Activated gamma-delta T cell (primary cell): Measurements from ENCODE around the gene NFATC4.
"Not testable (repeated sequence)": the region's sequence is repeated elsewhere in the genome, so short reads cannot be mapped to it uniquely, and the experiment has no call there.

ENCODE experiments used
- DNase-seq: peaks from one replicate; lab custom pipeline; 2025; lab: John Stamatoyannopoulos, UW
- total RNA-seq, 2 donors: gene quantifications; one replicate each; lab custom pipeline; 2026; lab: John Stamatoyannopoulos, UW

The NFATC4 gene
- total RNA-seq: 0.05 to 1.0 reads per million in 2 donors

DNA sequence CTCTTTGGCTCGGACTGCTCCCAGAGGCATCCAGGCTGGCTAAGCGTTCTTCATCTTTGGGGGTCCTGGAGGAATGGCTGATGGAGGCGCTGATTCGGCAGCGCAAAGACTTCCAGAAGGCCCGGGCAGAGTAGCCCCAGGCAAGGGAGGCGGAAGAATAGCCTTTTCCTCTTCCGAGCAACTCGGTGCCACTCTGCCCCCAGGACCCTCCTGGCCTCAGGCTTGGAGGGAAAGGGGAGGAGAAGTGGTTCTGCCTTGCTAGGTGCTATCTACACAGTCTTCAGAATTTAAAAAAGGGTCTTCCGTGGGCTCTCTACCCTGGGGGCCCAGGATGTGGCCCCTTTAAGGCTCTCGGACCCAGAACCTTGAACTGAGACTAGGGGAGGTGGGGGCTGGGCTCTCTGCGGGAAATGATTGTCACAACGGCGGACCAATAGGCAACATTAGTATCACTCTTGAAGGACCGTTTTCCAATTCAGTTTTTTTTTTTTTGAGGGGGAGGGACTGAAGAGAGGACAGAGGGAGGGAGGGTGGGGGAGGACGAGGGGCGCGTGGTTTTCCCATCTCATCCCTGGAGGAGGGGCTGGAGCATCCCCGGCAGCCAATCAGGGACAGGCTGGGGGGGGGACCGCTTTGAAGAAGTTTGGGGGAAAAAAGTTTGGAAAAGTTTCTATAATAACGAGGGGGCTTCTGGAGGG is at the start of gene NFATC4:
NFATC4 (plus strand) TSS at position 671 of the 698 bp plus-strand sequence. CDS start 157 bp downstream, outside the sequence.
- DNase-seq: no peak

DNA sequence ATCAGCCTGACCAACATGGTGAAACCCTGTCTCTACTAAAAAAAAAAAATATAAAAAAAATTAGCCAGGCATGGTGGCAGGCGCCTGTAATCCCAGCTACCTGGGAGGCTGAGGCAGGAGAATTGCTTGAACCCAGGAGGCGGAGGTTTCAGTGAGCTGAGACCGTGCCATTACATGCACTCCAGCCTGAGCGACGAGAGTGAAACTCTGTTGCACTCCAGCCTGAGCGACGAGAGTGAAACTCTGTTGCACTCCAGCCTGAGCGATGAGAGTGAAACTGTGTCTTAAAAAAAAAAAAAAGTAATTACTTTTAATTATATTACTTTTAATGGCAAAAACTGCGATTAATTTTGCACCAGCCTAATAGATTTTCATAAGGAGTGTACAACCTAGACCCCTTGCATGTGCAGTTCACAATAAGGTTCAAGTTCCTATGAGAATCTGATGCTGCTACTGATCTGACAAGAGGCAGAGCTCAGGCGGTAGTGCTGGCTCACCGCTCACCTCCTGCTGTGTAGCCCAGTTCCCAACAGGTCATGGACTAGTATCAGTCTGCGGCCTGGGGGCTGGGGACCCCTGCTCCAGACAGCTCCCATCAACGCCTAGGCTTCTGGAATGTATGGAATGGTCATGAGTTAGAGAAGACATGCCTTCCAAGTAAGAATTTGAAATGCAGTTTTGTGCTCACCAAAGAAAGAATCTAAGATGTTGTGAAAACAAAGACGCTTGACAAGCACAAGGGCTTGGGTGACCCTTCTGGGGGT is 46.6 kb upstream of the NFATC4 start:
- DNase-seq: no peak

DNA sequence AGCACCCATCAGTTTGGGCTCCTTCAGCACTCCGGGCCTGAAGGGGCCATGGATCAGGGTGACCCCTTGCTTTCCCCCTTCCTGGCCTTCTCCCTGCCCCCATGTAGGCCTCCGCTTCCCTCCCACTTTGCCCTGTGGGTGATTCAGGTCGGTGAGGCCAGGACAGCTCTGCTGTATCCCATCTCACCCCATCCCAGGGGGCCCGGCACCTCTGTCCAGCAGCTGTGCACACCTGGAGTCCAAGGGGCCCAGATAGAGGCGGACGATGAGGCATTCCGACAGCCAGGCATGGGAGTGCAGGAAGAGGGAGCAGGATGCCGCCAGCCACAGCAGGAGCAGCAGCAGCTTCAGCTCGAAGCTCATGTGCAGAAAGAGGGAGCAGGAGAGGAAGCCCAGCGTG is 45.3 kb upstream of the NFATC4 start:
- no peak for DNase-seq

DNA sequence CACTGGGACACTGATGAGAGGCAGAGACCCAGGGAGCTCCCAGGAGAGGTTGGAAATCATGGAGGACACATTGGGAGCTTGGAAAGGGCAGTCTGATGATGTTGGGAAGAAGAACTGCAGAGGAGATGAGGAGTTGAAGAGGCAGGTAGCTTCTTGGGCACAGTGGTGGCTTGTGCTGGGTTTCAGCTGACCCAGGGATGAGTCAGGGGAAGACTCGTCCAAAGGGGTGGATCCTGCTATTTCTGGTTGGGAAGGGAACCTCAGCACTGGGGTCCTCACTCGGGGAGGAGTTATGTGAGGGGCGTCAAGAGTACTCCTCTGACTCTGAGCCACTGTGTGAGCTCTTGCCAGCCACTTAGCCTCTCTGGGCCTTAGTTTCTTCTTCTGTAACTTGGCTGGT is 44.6 kb upstream of the NFATC4 start:
- DNase-seq: no peak

DNA sequence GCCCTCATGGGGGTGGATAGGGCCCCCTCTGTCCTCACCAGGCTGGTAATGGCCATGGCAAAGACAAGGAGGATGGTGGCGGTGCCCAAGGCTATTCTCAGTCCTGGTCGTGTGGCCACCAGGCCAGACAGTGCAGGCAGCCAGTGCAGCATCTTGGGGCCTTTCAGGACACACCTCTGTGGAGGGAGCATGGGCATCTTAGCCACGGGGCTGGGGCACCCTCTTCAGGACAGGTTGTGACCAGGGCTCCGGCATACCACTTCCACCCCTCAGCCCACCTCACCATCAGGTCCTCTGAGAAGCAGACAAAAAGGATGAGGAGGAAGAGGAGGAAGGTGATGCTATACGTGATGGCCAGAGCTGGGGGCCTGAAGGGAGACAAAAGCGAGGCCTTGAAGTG is 44.0 kb upstream of the NFATC4 start:
- DNase-seq: no peak

DNA sequence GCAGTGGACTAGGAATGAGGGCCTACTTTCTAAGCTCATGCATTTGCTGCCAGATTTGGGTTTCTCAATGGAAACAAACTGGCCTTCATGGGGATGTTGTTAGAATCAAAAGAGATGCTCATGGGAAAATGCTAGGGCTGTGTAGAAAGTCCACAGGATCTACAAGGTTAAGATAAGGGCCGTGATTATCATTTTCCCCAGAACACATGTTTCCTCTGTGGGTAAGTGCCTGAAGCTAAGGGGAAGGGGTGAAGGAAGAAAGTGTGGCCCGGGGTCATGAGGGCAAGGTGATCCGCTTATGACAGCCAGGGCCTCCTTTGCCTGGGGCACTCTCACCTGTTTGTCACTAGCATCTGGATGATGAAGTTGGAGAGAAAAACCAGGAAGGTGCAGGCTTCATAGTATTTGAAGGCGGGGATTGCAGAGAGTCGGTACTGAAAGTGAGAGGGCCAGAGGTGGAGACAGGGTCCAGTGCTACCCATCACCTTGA is 42.9 kb upstream of the NFATC4 start:
- DNase-seq: no peak

DNA sequence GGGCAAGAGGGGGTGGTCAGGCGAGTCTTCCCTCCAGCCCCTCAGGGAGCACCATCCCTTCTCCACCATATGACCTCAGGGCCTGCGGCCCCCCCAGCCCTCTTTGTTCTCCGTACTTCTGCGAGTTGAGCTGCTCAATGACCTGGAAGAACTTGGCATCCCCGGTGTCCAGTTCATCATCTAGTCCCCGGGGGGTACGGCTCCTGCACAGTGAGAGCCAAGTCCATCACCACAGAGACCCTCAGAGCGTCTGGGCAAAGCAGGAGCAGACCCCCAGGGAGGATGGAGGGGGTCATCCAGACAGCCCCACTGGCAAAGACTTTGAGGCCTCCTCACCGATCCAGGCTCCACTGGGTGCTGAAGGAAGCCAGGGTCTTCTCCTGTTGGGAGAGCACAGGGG is 42.0 kb upstream of the NFATC4 start:
- DNase-seq: no peak

DNA sequence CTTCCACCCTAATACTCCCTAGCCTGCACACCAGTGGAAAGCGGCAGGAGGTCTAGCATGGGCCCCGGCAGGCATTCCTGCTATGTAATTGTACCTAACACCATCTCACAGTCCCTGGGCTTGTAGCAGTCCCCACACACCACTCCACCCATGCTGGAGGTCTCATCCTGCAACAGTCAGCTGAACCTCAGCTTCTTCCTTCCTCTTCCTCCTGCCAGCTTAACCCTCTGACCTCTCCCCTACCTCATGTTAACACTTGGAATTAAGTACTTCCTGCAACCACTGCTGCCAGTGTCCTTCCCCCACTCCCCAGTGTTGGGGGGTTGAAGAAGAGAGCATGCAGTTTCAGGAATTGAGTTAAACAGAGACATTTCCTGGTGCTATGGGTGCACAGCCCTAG is 40.7 kb upstream of the NFATC4 start:
- no peak for DNase-seq

DNA sequence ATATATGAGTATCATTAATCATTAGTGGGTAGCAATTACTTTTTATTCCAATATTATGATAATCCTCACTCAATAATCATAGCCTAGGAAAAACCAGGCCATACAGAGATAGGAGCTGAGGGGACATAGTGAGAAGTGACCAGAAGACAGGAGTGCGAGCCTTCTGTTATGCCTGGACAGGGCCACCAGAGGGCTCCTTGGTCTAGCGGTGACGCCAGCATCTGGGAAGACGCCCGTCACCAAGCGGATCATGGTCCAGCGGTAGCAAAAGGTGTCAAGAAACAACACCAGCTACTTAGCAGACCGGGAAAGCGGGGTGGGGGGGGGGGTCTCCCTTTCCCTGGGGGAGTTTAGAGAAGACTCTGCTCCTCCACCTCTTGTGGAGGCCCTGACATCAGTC is 40.1 kb upstream of the NFATC4 start:
- not testable (repeated sequence) for DNase-seq

DNA sequence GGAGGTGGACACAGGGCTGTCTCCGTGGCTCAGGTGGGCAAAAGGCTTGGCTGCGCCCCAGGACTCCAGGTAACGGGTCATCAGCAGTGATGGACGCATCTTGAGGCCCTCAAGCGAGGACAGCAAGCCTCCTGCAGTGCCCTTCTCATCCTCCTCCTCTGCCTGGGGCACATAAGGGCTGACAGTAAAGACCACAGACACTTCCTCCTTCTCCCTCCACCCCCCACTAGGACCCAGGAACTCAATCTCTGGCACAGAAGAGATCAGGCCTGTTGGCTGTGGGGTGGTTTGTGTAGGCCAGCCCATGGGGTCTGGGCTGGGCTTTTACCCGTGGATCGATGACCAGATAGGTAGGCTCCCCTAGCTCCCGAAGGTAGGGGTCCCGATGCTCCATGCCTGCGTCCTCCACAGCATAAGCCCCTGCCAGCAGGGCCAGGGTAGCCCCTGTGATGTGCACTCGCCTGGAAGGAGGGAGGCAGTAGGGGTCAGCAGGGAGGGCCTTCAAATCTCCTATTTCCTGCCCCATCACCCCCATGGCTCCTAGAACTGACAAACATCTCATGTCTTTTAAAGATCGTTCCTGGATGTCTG is 38.8 kb upstream of the NFATC4 start:
- DNase-seq: no peak

DNA sequence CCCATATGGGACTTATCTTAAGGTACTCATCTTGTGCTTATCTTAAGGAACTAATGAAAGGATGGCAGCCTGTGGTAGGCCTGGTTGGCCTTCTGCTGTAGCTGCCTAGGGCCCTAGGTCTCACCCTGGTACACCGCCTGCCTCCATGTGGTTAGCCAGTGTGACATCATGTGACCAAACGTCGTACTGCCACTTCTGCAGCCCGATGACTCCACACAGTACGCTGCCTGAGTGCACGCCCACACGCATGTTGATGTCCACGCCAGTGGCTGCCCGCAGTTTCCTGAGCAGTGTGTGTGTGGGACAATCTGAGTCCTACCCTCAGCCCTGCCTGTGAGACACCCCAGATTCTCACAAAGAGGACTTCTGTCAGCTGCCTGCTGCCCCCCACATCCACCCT is 38.2 kb upstream of the NFATC4 start:
- peak; percentile 49 for DNase-seq

DNA sequence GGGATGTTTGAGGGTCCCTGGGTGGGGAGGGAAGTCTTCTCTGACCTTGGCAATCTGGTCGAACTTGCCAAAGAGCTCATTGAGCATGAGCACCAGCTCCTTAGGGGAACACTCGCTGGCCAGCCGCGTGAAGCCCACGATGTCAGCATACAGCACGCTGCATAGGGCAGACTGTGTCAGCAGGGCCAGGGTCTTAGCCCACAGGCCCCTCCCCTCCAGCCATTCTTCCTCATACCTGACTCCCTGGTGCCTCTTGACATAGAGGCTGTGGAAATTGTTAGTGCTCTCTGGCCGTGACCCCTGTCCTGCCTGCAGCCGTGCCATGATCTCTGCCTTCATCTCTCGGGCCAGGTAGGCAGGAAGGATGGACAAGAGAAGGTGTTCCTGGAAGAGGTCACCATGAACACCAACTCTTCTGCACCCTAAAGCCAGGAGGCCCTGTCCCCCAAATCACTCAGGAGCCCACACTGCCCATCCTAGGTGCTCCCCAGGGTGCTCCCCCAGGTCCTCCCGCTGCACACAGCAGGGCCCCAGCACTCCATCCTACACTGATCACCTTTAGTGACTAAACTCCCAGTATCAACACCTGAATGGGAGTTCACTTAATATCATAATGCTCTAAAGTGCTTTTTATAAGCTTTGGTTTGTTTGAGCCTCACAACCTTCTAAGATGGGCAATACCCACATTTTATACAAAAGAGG is 36.9 kb upstream of the NFATC4 start:
- no peak for DNase-seq

DNA sequence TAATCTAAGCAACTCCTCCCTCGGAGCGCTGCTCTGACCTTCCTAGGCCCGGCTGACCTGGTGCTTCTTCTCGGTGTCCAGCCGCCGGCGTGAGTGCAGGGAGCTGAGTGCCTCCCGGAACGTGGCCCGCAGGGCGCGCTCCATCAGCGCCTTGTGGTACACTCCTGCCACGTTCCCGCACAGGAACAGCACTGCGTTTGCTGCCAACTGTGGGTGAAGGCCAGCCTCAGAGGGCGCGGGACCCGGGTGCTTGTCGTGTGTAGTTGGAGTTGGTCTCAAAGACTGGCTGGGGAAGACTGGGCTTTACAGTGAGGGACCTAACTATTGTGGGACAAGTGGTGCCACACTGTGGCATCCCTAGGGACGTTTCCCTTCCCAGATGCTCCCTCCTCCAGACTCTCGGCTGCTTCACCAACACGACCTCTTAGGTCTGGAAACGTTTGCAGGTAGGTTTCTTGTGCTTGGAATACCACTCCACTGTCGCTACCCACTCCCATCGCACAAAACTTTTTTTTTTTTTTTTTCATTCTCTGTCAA is 36.2 kb upstream of the NFATC4 start:
- DNase-seq: no peak

DNA sequence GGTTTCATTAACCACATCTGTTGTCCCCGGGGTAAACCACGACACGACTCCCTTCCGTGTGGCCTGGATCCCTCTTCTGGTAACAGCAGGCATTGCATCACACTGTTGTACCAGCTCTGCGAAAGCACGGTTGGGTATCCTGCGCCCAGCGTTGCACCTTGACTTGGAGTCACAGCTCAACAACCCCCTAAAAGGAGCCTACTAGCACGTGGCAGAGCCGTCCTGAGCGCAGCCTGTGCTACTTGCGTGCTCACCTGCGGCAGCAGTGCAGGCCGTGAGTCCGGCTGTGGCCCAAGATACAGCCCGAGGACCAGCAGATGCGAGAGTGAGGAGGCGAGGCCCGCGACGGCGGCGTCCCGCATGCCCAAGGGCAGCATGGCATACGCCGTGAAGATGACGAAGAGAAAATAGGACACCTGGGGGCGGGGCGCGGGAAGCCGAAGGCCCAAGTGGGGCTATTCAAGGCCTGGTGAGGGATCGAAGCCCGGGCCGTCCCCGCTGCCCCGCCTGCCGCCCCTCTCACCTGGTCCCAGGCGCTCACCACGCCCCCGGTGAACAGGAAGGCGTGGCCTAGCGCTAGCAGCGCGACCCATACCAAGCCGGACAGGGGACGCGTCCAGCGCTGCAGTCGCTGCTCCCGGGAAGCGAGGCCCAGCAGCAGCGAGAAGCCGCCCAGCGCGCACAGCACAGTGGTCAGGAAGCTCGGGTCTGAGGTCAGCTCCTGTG is 35.6 kb upstream of the NFATC4 start:
- DNase-seq: peak; percentile 27

DNA sequence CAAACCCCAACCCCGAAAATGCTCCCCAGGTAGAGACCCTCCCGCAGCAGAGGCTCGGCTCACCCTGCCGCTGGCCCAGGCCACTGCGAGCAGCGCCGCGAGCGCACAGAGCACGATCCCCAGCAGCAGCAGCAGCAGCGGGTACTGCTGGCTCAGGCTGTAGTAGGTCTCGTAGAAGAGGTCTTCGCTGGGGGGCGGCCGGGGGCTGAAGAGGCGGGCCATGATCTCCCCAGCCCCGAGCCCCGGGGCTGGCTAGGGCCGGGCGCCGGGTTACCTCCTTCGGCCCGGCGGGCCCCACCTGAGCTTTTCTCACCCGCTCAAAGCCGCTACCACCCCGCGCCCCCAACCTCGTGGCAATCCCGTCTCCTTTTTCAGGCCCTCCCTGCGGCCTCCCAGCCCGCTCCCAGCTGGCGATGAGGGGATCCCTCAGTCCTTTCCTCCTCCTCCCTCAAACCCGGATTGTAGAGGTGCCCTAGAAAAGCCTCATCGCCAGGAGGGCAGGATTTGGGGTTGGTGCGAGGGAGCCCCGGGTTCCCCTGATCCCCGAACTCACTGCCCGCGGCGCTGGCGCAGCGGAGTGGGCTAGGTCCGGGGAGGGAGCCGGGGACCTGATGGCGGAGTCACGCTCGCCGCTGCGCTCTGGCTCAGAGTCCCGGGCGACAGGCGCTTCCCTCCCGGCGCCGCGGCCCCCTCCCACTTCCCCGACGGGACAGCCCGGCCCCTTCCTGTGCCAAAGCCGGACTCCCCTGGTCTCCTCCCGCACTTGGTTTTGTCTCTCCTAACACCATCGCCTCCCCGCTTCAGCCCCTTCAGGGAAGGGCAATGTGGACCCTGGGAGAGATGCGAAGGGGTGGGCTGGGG is 33.3 kb upstream of the NFATC4 start, which contains the start of gene ADCY4:
ADCY4 (minus strand) TSS at position 641 of the 861 bp plus-strand sequence; CDS start at position 222, 419 bp downstream.
- no peak for DNase-seq

DNA sequence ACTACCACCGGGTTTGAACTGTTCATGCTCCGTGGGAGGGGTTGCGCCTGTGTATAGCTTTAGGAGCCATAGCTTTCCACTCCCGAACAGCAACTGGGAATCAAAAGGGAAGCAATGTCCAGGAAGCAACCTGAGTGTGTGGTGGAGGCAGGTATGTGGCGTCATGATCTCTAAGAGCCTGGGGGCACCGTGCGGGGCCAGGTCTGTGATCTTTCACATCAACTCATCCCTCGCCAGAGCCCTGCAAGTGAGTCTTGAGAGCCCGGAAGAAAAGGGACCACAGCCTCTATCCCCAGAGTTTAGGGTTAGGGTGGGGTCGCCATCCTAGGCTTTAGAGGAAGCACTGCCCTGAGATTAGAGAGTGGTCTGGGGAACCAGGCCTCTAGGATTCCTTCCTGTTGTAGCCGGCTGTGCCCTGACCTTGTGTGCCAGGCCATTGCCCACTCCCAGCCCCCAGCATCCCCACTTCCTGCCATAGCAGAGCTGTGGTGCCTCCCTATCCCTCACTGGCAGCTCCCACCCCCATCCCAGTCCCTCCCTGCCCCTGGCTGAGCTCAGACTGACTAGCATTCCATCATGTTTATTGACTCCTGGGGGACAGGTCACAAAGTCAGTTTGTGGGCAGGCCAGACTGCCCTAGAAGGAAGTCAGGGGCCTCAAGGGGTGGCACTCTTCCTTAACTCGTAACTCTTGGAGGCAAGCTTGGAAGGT is 32.4 kb upstream of the NFATC4 start:
- DNase-seq: no peak

DNA sequence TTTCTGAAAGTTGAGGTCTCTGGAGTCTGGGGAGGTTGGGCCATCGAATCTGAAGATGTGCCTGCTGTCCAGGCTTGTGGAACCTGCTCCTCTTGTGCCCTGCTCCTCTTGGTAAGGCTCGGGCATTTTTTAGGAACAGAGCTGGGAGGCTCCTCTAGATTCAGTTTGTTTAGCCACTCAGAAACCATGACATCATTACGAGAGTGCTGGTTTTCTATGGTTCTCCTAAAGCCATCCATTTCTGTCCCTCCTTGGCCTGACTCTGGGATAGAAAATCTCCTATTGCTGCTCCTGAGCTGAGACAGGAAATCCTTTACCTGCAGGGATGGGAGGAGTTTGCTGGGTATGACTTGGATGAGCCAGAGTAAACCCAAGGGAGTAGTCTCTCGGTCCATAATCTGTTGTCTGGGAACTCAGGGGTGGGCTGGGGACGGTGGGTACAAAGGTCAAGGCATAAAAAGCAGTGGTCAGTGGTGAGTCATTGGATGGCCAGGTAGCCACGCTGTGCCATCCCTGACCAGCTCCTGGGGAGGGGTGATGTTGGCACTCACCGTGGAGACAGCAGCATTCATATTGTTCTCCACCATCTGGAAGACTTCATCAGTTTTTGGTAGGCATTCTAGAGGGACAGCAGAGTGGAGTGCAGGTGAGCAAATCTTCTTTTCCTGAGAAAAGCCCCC is 30.7 kb upstream of the NFATC4 start:
- no peak for DNase-seq

DNA sequence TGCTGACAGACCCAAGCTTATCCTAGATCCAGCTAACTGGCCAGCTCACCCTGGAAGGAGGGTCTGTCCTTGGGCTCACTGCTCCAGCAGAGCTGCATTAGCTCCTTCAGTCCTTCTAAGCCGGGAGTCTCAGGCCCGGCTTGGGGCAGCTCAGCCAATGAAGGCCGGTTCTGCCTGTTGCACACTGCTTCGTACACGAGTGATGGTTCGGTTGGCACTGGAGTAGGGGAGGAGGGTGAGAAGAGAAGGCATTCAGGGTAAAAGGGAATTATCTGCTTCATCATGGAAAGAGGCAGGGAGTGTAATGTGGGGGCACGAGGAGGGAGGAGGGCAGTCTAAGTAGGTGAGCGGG is 30.2 kb upstream of the NFATC4 start:
- DNase-seq: no peak

DNA sequence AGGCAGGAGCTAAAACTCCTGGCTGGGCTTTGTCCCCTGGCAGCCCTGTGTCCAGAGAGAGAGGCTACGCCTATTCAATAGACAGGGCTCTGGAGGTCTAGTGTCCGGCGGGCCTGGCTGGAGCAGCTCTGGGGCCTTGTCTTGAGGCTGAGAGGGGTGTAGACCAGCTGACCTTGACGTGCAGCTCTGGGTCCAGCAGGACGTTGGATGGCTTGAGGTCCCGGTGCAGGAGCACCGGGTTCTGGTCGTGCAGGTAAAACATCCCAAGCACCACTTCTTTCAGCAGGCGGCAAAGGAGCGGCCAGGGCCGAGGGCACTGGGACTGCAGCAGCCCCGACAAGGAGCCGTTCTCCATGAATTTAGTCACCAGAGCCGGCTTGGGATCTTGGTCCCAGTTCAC is 29.1 kb upstream of the NFATC4 start:
- DNase-seq: no peak
